Uterus (tissue), 4 donors: ENCODE data around the gene MYOC. TPM values are rescaled to one million over a fixed set of nuclear protein-coding genes. Genes with fewer than 3 reads are reported as not detected.
"Not testable (repeated sequence)": the region's sequence is repeated elsewhere in the genome, so short reads cannot be mapped to it uniquely, and the experiment has no call there.

ENCODE experiments used
- DNase-seq, 2 donors: peaks; one replicate each; pipeline ENCODE4 v3.0.0-alpha.2; 2019 to 2020
- H3K27ac ChIP-seq, 2 donors: fragments of 200-600 bp; sonication (generic); 1 replicate in 1 of 2; 2 replicates in 1 of 2; pipeline ENCODE4 v1.5.1; 2016 to 2018
- H3K27me3 ChIP-seq, 2 donors: fragments of 200-600 bp; sonication (generic); one replicate each; pipeline ENCODE4 v1.5.1; 2018 to 2019; ENCODE audit warnings: control low read depth in 1 of 2
- H3K36me3 ChIP-seq, 2 donors: fragments of 200-600 bp; sonication (generic); one replicate each; pipeline ENCODE4 v1.5.1; 2019; ENCODE audit warnings: control low read depth in 1 of 2
- H3K4me1 ChIP-seq, 2 donors: fragments of 200-600 bp; sonication (generic); one replicate each; pipeline ENCODE4 v1.5.1; 2018 to 2019; ENCODE audit warnings: control low read depth in 1 of 2
- H3K4me3 ChIP-seq, 2 donors: fragments of 200-600 bp; sonication (generic); 1 replicate in 1 of 2; 2 replicates in 1 of 2; pipeline ENCODE4 v1.5.1; 2018 to 2019; ENCODE audit warnings: mild to moderate bottlenecking in 1 of 2
- H3K9me3 ChIP-seq, 2 donors: fragments of 200-600 bp; sonication (generic); one replicate each; pipeline ENCODE4 v1.5.1; 2019; ENCODE audit warnings: control low read depth in 1 of 2
- CTCF ChIP-seq, 4 experiments: fragments of 200-600 bp in 2 of 4; fragments of 450-650 bp in 2 of 4; sonication (generic) in 2 of 4; IDR thresholded peaks; one replicate each; pipeline ENCODE4 v1.5.1; 2016 to 2019; ENCODE audit warnings: antibody characterized with exemption in 4 of 4, mild to moderate bottlenecking in 2 of 4, moderate library complexity in 1 of 4
- POLR2A ChIP-seq, 2 donors: fragments of 450-650 bp; IDR thresholded peaks; one replicate each; pipeline ENCODE4 v1.6.1; 2016; ENCODE audit warnings: antibody characterized with exemption in 2 of 2, mild to moderate bottlenecking in 1 of 2, moderate library complexity in 1 of 2
- intact Hi-C: fragments of 100-400 bp; cut with DNase I; formaldehyde crosslinking; loops from one replicate; pipeline ENCODE4 v1.15.1; 2023; ENCODE audit warnings: low total_unique reads
- total RNA-seq, 4 donors: library from RNA; depleted of rRNA in 3 of 4; stranded (reverse); fragments of >200 nt in 3 of 4; gene quantifications; one replicate each; pipeline versions ENCODE4 v1.1.0 to v1.2.4, GENCODE V29; 2014 to 2023
- donor health status: DM: yes; HTN: yes; CAD: no.

MYOC gene
- total RNA-seq, result 10 to 100 TPM in 3 of 4 donors, 1 to 10 TPM in 1; 5.6 to 38.2 (median 13.2) TPM

- DNase-seq, result no peak
- H3K27ac ChIP-seq, result peak within 1 kb of the TSS; percentile 87 to 93
- intact Hi-C loops, result no loop called here
- TF ChIP-seq POLR2A (IDR thresholded peaks at IDR 0.05) (no peak), CTCF (IDR thresholded peaks at IDR 0.05) (no peak)
- no peak within 1 kb of the TSS for H3K4me3 ChIP-seq
- H3K27me3 ChIP-seq, result no peaks in the 10 kb centered on the region
- no peaks in the 10 kb centered on the region for H3K9me3 ChIP-seq
- no peaks in the 10 kb centered on the region for H3K36me3 ChIP-seq
- H3K4me1 ChIP-seq, result peaks cover 0 to 9% of the 10 kb centered on the region in 2 donors
Observed at GRCh38 chr1:171652234-171652822, at the start of gene MYOC. Gene MYOC (minus strand): TSS chr1:171652688. CDS start chr1:171652611, 77 bp downstream.

GRCh38 chr1:171699531-171699930, 47.0 kb upstream of the MYOC start:
- Histone ChIP-seq H3K9me3 (no peaks in the 10 kb centered on the region), H3K27ac (no peak overlapping the region), H3K4me1 (no peaks in the 10 kb centered on the region), H3K27me3 (no peaks in the 10 kb centered on the region), H3K4me3 (no peak overlapping the region), H3K36me3 (no peaks in the 10 kb centered on the region)
- DNase-seq, result no peak
- intact Hi-C loops, result no loop called here
- TF ChIP-seq POLR2A (IDR thresholded peaks at IDR 0.05), result no peak
- no peak for TF ChIP-seq CTCF (IDR thresholded peaks at IDR 0.05)

- DNase-seq, H3K36me3 ChIP-seq, H3K9me3 ChIP-seq, H3K4me3 ChIP-seq, H3K4me1 ChIP-seq, intact Hi-C loops, H3K27me3 ChIP-seq, H3K27ac ChIP-seq: not testable (repeated sequence)
Observed at GRCh38 chr1:171695772-171696171, 43.3 kb upstream of the MYOC start.

- H3K9me3 ChIP-seq, DNase-seq, intact Hi-C loops, H3K27me3 ChIP-seq, H3K27ac ChIP-seq, H3K36me3 ChIP-seq, H3K4me1 ChIP-seq, H3K4me3 ChIP-seq: not testable (repeated sequence)
Observed at GRCh38 chr1:171693541-171693940, 41.1 kb upstream of the MYOC start.

GRCh38 chr1:171683870-171684269, 31.4 kb upstream of the MYOC start:
- H3K4me1 ChIP-seq, result no peaks in the 10 kb centered on the region
- no peaks in the 10 kb centered on the region for H3K9me3 ChIP-seq
- H3K27me3 ChIP-seq, result no peaks in the 10 kb centered on the region
- H3K36me3 ChIP-seq, result no peaks in the 10 kb centered on the region
- intact Hi-C loops, result no loop called here
- no peak for DNase-seq
- TF ChIP-seq CTCF (IDR thresholded peaks at IDR 0.05), result no peak
- no peak for TF ChIP-seq POLR2A (IDR thresholded peaks at IDR 0.05)
- H3K4me3 ChIP-seq, result no peak overlapping the region
- no peak overlapping the region for H3K27ac ChIP-seq

- H3K36me3 ChIP-seq, result no peaks in the 10 kb centered on the region
- intact Hi-C loops, result no loop called here
- TF ChIP-seq POLR2A (IDR thresholded peaks at IDR 0.05) (no peak), CTCF (IDR thresholded peaks at IDR 0.05) (no peak)
- no peaks in the 10 kb centered on the region for H3K9me3 ChIP-seq
- H3K27ac ChIP-seq, result no peak overlapping the region
- DNase-seq, result no peak
- no peaks in the 10 kb centered on the region for H3K4me1 ChIP-seq
- no peaks in the 10 kb centered on the region for H3K27me3 ChIP-seq
- H3K4me3 ChIP-seq, result no peak overlapping the region
Observed at GRCh38 chr1:171680339-171680738, 27.9 kb upstream of the MYOC start.
